GM18520 (cell line): ENCODE results near the gene IDI1.

Experiments
- ATAC-seq: cut with Tn5 transposase; IDR thresholded peaks from one replicate; pipeline ENCODE4 v1.9.1; 2021; ENCODE audit not compliant: unreplicated experiment

The IDI1 gene

GRCh38 chr10:996031-996430, 52.9 kb downstream of the IDI1 start:
- no peak for ATAC-seq

GRCh38 chr10:995559-995926, 53.4 kb downstream of the IDI1 start:
- ATAC-seq, result no peak

GRCh38 chr10:994836-995558, 53.9 kb downstream of the IDI1 start:
- no peak for ATAC-seq

- ATAC-seq, result peak; percentile 12
Observed at GRCh38 chr10:992871-993270, 56.0 kb downstream of the IDI1 start.

GRCh38 chr10:992467-992866, 56.5 kb downstream of the IDI1 start:
- ATAC-seq, result peak; percentile 32

- ATAC-seq, result no peak
Observed at GRCh38 chr10:990808-991207, 58.1 kb downstream of the IDI1 start.
